ENCODE results near the gene IP6K2. TPM values are rescaled to one million over a fixed set of nuclear protein-coding genes. Genes with fewer than 3 reads are reported as not detected.

The IP6K2 gene
- total and polyA plus RNA-seq, 10 donors = 62.1 to 105 (median 77.0) TPM

DNA sequence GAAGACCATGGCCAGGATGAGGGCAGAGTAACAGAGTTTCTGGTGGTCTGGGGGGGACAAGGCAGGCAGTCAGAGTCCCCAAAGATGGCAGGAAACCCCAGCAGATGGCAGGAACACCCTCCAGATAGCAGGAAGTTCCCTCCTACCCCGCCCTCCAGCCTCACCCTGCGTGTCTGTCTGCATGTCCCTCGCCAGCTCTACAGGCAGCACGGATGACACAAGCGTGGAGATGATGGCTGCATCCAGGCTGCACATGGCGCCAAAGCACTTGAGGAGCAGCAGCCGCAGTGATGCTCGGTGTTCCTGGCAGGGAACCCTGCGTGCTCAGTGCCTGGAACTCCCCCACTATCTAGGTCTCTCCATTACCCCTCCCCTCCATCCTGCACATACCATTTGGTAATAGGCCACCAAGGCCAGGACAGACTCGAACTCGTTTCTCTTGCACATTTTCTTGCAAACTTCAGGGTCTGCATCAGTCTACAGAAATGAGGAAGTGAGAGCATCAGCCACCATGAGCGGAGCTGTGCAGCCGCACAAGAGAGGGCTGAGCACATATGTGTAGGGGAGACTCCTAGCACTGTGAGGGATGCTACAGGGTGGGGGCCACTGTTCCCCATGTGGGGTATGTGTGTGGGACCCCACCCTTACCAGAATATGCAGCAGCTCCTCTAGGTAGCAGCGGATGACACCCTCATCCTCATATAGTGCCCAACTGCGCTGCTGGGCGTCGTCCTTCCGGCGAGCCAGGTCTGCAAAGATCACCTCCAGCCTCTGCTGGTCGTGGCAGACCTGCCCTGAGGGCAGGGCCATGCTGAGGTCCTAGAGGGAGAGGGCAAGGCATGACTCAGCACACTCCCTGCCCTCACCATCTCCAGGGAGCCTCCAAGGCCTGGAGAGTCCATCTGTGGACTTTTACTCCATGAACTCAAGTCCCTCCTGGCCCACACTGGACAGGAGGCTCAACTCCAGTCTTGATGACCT, 37.3 kb downstream of the IP6K2 start:
- WGBS, 5 donors = 69 to 82% (median 79%) methylated on average over 14 to 20 of the region's 20 CpGs

DNA sequence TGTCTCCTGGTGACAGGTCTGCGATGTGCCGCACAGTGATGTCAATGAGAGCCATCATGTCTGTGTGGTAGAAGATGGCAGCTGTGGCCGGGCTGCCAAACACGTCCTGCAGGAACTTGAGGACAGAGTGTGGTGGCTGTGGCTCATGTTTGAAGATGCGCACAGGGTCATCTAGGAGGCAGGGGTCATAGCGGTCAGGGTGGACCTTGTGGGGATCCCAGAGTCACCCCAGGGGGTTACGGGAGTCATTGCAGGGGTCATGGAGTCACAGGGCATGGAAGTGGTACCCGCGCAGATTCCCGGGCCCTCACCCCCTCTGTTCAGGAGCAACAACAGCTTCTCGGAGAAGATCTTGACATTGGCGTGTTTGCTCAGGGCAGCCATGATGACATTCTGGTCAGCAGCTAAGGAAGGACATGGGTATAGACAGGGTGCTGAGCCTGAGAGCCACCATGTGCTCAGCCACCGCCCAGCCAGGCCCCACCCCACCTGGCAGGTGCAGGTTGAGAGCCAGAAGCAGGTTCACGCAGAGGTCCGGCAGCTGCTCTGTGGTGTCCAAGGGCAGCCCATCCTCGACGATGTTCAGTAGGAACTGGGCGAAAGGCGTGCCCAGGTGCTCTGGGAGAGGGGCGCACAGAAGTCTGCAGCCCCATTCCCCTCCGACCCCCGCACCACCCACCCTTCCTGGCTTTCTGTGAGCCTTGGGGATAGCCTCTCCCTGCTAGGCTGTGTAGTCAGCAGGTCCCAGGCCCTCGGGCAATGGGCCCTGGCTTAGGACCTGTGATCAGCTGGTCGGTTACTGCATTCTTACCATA, 38.2 kb downstream of the IP6K2 start:
- TF ChIP-seq POLR2A (IDR thresholded peaks at IDR 0.05) (no peak), CTCF (IDR thresholded peaks at IDR 0.05 in 8 of 11, conservative IDR thresholded peaks at IDR 0.05 in 3 of 11) (no peak), POLR2AphosphoS5 (IDR thresholded peaks at IDR 0.05) (no peak)
- Histone ChIP-seq H3K27ac (no peak overlapping the region), H3K4me3 (no peak overlapping the region), H3K36me3 (peaks cover 0 to 89% (median 33%) of the 10 kb centered on the region in 6 donors), H3K27me3 (replicated peaks in 1 of 7) (no peaks in the 10 kb centered on the region), H3K9me3 (no peaks in the 10 kb centered on the region), H3K4me1 (peaks cover 6 to 24% (median 16%) of the 10 kb centered on the region in 6 donors)
- WGBS, 5 donors = 93 to 96% (median 94%) methylated on average over 22 to 24 of the region's 24 CpGs
- intact Hi-C loops (cut with DNase I; ENCODE audit: low total_unique reads) = no loop called here
- DNase-seq = peak; percentile 64

More for the DNA sequence above, 37.3 kb downstream of the IP6K2 start:
- H3K27me3 ChIP-seq (replicated peaks in 1 of 7) = no peaks in the 10 kb centered on the region
- H3K4me3 ChIP-seq = no peak overlapping the region
- H3K9me3 ChIP-seq = no peaks in the 10 kb centered on the region
- H3K27ac ChIP-seq = peak overlapping the region in 1 of 8 donors; percentile 30
- intact Hi-C loops (cut with DNase I; ENCODE audit: low total_unique reads) = no loop called here
- H3K4me1 ChIP-seq = peaks cover 11 to 33% (median 25%) of the 10 kb centered on the region in 6 donors
- TF ChIP-seq CTCF (IDR thresholded peaks at IDR 0.05 in 8 of 11, conservative IDR thresholded peaks at IDR 0.05 in 3 of 11) (no peak), POLR2AphosphoS5 (IDR thresholded peaks at IDR 0.05) (no peak), POLR2A (IDR thresholded peaks at IDR 0.05) (no peak)
- peaks cover 0 to 80% (median 33%) of the 10 kb centered on the region in 6 donors for H3K36me3 ChIP-seq
- DNase-seq = peak; percentile 74

DNA sequence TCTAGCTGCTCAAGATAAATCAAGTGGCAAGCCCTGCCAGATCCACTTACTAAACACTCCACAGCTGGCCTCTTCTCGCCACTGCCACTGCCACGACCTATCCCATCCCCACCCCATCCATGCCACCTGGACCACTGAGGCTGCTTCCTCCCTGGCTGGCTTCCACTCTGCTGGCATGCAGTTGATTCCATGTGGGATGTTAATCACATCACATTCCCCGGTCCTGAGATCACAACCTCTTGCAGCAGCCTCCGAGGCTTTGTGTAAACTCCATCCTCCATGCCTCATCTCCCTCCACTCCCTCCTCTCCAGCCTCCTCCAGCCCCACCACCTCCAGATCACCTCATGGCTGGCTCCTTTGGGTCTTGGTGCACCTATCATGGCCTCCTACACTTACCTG, 39.0 kb downstream of the IP6K2 start:
- 89 to 95% (median 91%) methylated on average over 4 of the region's 4 CpGs for WGBS, 5 donors
- Histone ChIP-seq H3K4me1 (peaks cover under 1 to 16% (median 10%) of the 10 kb centered on the region in 6 donors), H3K27me3 (replicated peaks in 1 of 7) (no peaks in the 10 kb centered on the region), H3K27ac (no peak overlapping the region), H3K9me3 (no peaks in the 10 kb centered on the region), H3K4me3 (no peak overlapping the region), H3K36me3 (peaks cover 0 to 95% (median 33%) of the 10 kb centered on the region in 6 donors)
- intact Hi-C loops (cut with DNase I; ENCODE audit: low total_unique reads) = no loop called here
- DNase-seq = no peak
- TF ChIP-seq CTCF (IDR thresholded peaks at IDR 0.05 in 8 of 11, conservative IDR thresholded peaks at IDR 0.05 in 3 of 11) (no peak), POLR2AphosphoS5 (IDR thresholded peaks at IDR 0.05) (no peak), POLR2A (IDR thresholded peaks at IDR 0.05) (no peak)
